Measurements from ENCODE around the gene POM121L2. TPM values are rescaled to one million over a fixed set of nuclear protein-coding genes. Genes with fewer than 3 reads are reported as not detected.

Gene POM121L2
- polyA plus RNA-seq, 1 donor: not detected

DNA sequence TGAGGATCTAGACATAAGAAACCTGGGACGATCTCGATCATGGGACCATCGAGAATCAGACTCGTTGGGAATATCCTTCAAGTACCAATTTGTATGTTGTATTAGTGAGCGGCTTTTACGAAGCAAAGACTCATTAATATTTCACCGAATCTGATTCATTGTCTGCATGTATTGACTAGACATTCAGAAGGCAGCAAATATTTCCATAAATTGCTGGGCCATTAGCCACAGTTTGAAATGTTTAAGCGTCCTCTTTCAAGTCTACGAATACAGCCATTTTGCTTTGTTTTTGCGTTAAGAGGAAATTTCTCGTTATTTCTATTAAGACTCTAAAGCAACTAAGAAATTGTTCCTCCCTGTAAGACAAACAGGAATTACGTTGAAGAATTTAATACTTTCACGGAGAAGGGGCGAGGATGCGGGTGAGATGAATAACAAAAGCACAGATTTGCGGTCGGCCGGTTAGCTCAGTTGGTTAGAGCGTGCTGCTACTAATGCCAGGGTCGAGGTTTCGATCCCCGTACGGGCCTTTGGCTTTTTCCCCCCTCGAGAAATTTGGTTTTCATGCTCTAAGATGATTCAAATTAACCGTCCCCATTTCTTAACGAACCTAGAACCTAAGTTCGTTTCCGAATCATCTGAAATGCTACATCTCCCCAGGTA is 18.5 kb downstream of the POM121L2 start:
- H3K4me1 ChIP-seq (ENCODE audit: control insufficient read depth, insufficient read depth, low read length): peaks cover 2% of the 10 kb centered on the region
- no peak for DNase-seq
- no peak overlapping the region for H3K27ac ChIP-seq (ENCODE audit: low read length)
- 12% methylated on average over 5 of the region's 28 CpGs for WGBS (ENCODE audit: insufficient coverage, low lambda C conversion rate)
- peaks cover 3% of the 10 kb centered on the region for H3K9me3 ChIP-seq (ENCODE audit: control insufficient read depth, low read depth, low read length)
- no peak overlapping the region for H3K4me3 ChIP-seq (ENCODE audit: low read length)
- H3K36me3 ChIP-seq (ENCODE audit: control insufficient read depth, insufficient read depth, low read length): no peaks in the 10 kb centered on the region
- peaks cover 96% of the 10 kb centered on the region for H3K27me3 ChIP-seq (ENCODE audit: control insufficient read depth, insufficient read depth, low read length)

DNA sequence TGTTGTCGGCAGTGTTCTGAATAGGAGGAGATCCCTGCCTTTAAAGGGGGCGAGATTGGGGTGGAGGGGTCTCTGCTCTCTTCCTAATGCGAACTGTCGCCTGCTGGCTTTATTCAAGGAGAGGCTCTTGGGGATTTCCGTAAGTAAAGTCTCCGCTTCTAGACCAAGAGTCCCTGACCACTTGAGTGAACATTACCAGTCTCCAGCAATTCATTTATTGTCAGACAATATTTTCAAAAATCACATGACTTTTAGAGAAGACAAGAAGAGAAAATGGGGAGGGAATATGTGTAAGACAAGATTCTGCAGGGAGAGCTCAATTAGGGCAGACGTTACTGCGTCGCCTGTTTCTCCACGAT is 21.2 kb downstream of the POM121L2 start:
- Histone ChIP-seq H3K27me3 (ENCODE audit: control insufficient read depth, insufficient read depth, low read length) (peaks cover 97% of the 10 kb centered on the region), H3K4me3 (ENCODE audit: low read length) (no peak overlapping the region), H3K27ac (ENCODE audit: low read length) (no peak overlapping the region), H3K4me1 (ENCODE audit: control insufficient read depth, insufficient read depth, low read length) (no peaks in the 10 kb centered on the region), H3K36me3 (ENCODE audit: control insufficient read depth, insufficient read depth, low read length) (no peaks in the 10 kb centered on the region), H3K9me3 (ENCODE audit: control insufficient read depth, low read depth, low read length) (peaks cover 3% of the 10 kb centered on the region)
- DNase-seq: no peak
- WGBS (ENCODE audit: insufficient coverage, low lambda C conversion rate): no CpG with 5 or more reads among the region's 10 CpGs

- under 1% methylated on average over 12 of the region's 25 CpGs for WGBS (ENCODE audit: insufficient coverage, low lambda C conversion rate)
- no peaks in the 10 kb centered on the region for H3K36me3 ChIP-seq (ENCODE audit: control insufficient read depth, insufficient read depth, low read length)
- peaks cover 3% of the 10 kb centered on the region for H3K9me3 ChIP-seq (ENCODE audit: control insufficient read depth, low read depth, low read length)
- H3K27me3 ChIP-seq (ENCODE audit: control insufficient read depth, insufficient read depth, low read length): peaks cover 97% of the 10 kb centered on the region
- no peak overlapping the region for H3K4me3 ChIP-seq (ENCODE audit: low read length)
- H3K4me1 ChIP-seq (ENCODE audit: control insufficient read depth, insufficient read depth, low read length): no peaks in the 10 kb centered on the region
- no peak overlapping the region for H3K27ac ChIP-seq (ENCODE audit: low read length)
- no peak for DNase-seq
These were observed 21.8 kb downstream of the POM121L2 start for GRCh38 chr6:27290065-27290849.

DNA sequence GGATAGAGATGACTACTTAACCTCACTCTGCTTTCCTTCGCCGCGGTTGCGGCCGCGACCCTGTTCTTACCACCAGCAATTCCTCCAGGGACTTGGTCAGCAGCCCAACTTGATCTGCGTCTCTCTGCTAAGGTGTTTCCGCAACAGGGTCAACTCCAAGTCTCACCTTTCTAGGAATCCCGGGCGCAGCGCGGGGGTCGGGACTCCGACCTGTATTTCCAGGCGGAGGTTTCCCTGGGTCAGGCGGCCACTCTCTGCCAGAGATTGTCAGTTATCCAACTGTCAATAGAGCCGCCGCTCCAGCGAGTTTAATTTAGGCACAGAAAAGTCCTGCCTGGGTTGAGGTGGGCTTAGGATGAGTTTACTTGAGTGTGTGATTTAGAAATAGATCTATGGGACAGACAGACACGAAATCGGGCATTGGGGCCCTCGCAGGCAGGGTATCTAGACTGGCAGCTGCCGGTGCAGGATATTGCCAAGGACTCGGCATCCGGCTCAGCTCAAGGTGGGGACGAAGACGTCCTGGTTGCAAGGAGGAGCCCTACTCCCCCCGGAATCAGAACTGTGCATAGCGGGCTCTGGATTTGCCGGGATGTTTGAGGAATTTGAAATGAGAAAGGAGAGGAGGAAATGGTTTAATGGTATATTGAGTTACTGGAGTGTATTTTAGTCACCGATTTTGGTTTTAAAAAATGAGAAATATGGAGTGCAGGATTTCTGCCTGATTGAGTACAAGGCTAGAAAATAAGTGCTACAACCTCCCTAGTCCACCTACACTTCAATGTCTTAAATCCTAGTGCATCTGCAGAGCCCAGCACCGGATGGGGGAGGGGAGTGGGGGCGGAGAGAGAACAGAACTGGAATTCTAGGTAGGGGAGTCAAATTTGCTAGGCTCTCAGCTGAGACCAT is 23.7 kb downstream of the POM121L2 start:
- WGBS (ENCODE audit: insufficient coverage, low lambda C conversion rate): no CpG with 5 or more reads among the region's 33 CpGs

DNA sequence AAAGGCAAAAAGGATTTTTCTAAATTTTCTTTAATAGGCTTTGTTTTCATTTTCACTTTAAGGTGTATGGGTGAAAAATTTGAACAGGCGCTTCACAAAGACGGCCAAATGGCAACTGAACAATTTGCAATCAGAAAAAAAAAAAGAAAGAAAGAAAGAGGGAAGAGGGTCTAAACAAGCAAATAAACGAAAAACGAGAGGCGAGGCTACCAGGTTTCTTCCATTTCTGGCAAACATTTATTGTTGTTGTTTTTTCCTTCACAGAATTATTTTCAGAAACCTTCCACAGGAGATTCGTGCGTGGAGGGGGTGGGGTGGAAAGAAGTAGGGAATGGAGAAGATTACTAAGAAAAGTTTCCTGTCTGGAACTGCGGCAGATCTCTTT is 24.3 kb downstream of the POM121L2 start:
- H3K27ac ChIP-seq (ENCODE audit: low read length): no peak overlapping the region
- H3K27me3 ChIP-seq (ENCODE audit: control insufficient read depth, insufficient read depth, low read length): peaks cover 100% of the 10 kb centered on the region
- H3K9me3 ChIP-seq (ENCODE audit: control insufficient read depth, low read depth, low read length): peaks cover 3% of the 10 kb centered on the region
- no peaks in the 10 kb centered on the region for H3K4me1 ChIP-seq (ENCODE audit: control insufficient read depth, insufficient read depth, low read length)
- no peak overlapping the region for H3K4me3 ChIP-seq (ENCODE audit: low read length)
- no peaks in the 10 kb centered on the region for H3K36me3 ChIP-seq (ENCODE audit: control insufficient read depth, insufficient read depth, low read length)
- DNase-seq: no peak
- 0% methylated on average over 4 of the region's 8 CpGs for WGBS (ENCODE audit: insufficient coverage, low lambda C conversion rate)

More for the DNA sequence above, 23.7 kb downstream of the POM121L2 start:
- Histone ChIP-seq H3K4me3 (ENCODE audit: low read length) (no peak overlapping the region), H3K9me3 (ENCODE audit: control insufficient read depth, low read depth, low read length) (peaks cover 6% of the 10 kb centered on the region), H3K4me1 (ENCODE audit: control insufficient read depth, insufficient read depth, low read length) (no peaks in the 10 kb centered on the region), H3K27me3 (ENCODE audit: control insufficient read depth, insufficient read depth, low read length) (peaks cover 98% of the 10 kb centered on the region), H3K36me3 (ENCODE audit: control insufficient read depth, insufficient read depth, low read length) (no peaks in the 10 kb centered on the region), H3K27ac (ENCODE audit: low read length) (no peak overlapping the region)
- no peak for DNase-seq

- peaks cover 3% of the 10 kb centered on the region for H3K9me3 ChIP-seq (ENCODE audit: control insufficient read depth, low read depth, low read length)
- peaks cover 97% of the 10 kb centered on the region for H3K27me3 ChIP-seq (ENCODE audit: control insufficient read depth, insufficient read depth, low read length)
- WGBS (ENCODE audit: insufficient coverage, low lambda C conversion rate): 88% methylated on average over 1 of the region's 2 CpGs
These were observed 25.9 kb downstream of the POM121L2 start for GRCh38 chr6:27286141-27286540.

DNA sequence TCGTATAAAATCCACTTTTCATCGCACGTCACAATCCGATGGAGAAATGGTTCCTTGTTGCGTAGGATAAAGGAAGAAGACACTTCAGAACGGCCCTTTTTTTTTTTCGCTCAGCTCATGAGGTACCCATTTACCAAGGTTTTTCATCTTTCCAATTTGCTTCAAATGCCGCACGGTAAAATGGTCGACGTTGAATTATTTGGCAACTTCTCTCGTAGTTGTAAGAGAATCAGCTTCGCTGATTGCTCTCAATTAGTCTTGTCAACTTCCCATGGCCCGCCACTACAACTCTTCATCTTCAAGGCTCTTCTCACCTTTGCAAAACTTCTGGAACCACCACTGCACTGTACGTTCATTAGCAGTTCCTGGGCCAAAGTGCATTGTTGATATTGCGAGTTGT is 28.8 kb downstream of the POM121L2 start:
- Histone ChIP-seq H3K9me3 (ENCODE audit: control insufficient read depth, low read depth, low read length) (peaks cover 3% of the 10 kb centered on the region), H3K36me3 (ENCODE audit: control insufficient read depth, insufficient read depth, low read length) (no peaks in the 10 kb centered on the region), H3K27me3 (ENCODE audit: control insufficient read depth, insufficient read depth, low read length) (peaks cover 92% of the 10 kb centered on the region), H3K4me1 (ENCODE audit: control insufficient read depth, insufficient read depth, low read length) (peaks cover 3% of the 10 kb centered on the region), H3K27ac (ENCODE audit: low read length) (no peak overlapping the region), H3K4me3 (ENCODE audit: low read length) (no peak overlapping the region)
- WGBS (ENCODE audit: insufficient coverage, low lambda C conversion rate): 7% methylated on average over 5 of the region's 16 CpGs
- peak in 1 of 2 donors; percentile 31 for DNase-seq

More at GRCh38 chr6:27286141-27286540, 25.9 kb downstream of the POM121L2 start:
- no peaks in the 10 kb centered on the region for H3K4me1 ChIP-seq (ENCODE audit: control insufficient read depth, insufficient read depth, low read length)
- H3K27ac ChIP-seq (ENCODE audit: low read length): no peak overlapping the region
- H3K36me3 ChIP-seq (ENCODE audit: control insufficient read depth, insufficient read depth, low read length): no peaks in the 10 kb centered on the region
- no peak for DNase-seq
- H3K4me3 ChIP-seq (ENCODE audit: low read length): no peak overlapping the region

DNA sequence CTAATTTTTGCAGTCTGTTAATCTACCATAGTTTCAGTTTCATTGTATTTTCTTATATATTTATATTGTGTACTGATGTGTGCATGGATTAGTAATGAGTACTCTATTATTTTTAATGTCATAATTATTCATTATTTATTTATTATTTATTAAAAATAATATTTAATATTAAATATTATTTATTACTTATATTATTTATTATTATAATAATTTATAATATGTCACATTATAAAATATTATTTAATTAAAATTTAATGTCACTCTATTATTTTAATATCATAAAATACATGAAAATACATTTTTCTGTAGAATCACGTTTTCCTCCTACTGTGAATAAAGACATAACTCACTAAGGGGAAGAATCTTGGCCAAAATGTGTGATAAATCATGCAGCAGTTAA is 30.5 kb downstream of the POM121L2 start:
- H3K27me3 ChIP-seq (ENCODE audit: control insufficient read depth, insufficient read depth, low read length): peaks cover 88% of the 10 kb centered on the region
- H3K9me3 ChIP-seq (ENCODE audit: control insufficient read depth, low read depth, low read length): peaks cover 3% of the 10 kb centered on the region
- no peaks in the 10 kb centered on the region for H3K36me3 ChIP-seq (ENCODE audit: control insufficient read depth, insufficient read depth, low read length)
- H3K27ac ChIP-seq (ENCODE audit: low read length): no peak overlapping the region
- H3K4me1 ChIP-seq (ENCODE audit: control insufficient read depth, insufficient read depth, low read length): peaks cover 3% of the 10 kb centered on the region
- no peak for DNase-seq
- no peak overlapping the region for H3K4me3 ChIP-seq (ENCODE audit: low read length)
- no CpG with 5 or more reads among the region's 1 CpG for WGBS (ENCODE audit: insufficient coverage, low lambda C conversion rate)

DNA sequence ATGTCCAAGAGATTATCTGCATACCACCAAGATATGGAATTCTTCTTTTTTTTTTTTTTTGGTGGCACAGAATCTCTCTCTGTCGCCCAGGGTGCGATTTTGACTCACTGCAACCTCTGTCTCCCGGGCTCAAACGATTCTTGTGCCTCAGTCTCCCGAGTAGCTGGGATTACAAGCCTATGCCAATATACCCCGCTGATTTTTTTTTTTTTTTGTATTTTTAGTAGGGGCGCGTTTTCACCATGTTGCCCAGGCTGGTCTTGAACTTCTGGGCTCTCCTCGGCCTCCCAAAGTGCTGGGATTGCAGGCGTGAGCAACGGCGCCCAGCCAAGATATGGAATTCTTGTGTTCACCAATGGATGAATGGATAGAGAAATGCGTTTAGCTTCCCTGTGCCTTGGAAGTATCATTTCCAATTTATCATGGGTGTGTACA is 31.0 kb downstream of the POM121L2 start:
- no peak overlapping the region for H3K4me3 ChIP-seq (ENCODE audit: low read length)
- WGBS (ENCODE audit: insufficient coverage, low lambda C conversion rate): no CpG with 5 or more reads among the region's 13 CpGs
- DNase-seq: no peak
- H3K27me3 ChIP-seq (ENCODE audit: control insufficient read depth, insufficient read depth, low read length): peaks cover 88% of the 10 kb centered on the region
- peaks cover 3% of the 10 kb centered on the region for H3K4me1 ChIP-seq (ENCODE audit: control insufficient read depth, insufficient read depth, low read length)
- H3K36me3 ChIP-seq (ENCODE audit: control insufficient read depth, insufficient read depth, low read length): no peaks in the 10 kb centered on the region
- peaks cover 3% of the 10 kb centered on the region for H3K9me3 ChIP-seq (ENCODE audit: control insufficient read depth, low read depth, low read length)
- no peak overlapping the region for H3K27ac ChIP-seq (ENCODE audit: low read length)

GRCh38 chr6:27280540-27281000 is 31.5 kb downstream of the POM121L2 start:
- Histone ChIP-seq H3K36me3 (ENCODE audit: control insufficient read depth, insufficient read depth, low read length) (no peaks in the 10 kb centered on the region), H3K27ac (ENCODE audit: low read length) (no peak overlapping the region), H3K4me1 (ENCODE audit: control insufficient read depth, insufficient read depth, low read length) (peaks cover 3% of the 10 kb centered on the region), H3K27me3 (ENCODE audit: control insufficient read depth, insufficient read depth, low read length) (peaks cover 86% of the 10 kb centered on the region), H3K9me3 (ENCODE audit: control insufficient read depth, low read depth, low read length) (peaks cover 3% of the 10 kb centered on the region), H3K4me3 (ENCODE audit: low read length) (no peak overlapping the region)
- 0% methylated on average over 3 of the region's 9 CpGs for WGBS (ENCODE audit: insufficient coverage, low lambda C conversion rate)
- DNase-seq: no peak
